Testis (tissue), 2 donors: Measurements from ENCODE around the gene MPHOSPH6.

Experiments
- CTCF ChIP-seq, 3 experiments: fragments of 450-650 bp in 2 of 3; fragments of 200-600 bp in 1 of 3; sonication (generic) in 1 of 3; IDR thresholded peaks; one replicate each; pipeline ENCODE4 v1.5.1; 2016 to 2019; ENCODE audit warnings: antibody characterized with exemption in 3 of 3, mild to moderate bottlenecking in 2 of 3, moderate library complexity in 1 of 3
- POLR2A ChIP-seq: fragments of 450-650 bp; IDR thresholded peaks from one replicate; pipeline ENCODE4 v1.6.1; 2017; ENCODE audit warnings: antibody characterized with exemption, mild to moderate bottlenecking, moderate library complexity

- no peak for TF ChIP-seq CTCF (IDR thresholded peaks at IDR 0.05)
- no peak for TF ChIP-seq POLR2A
Observed at GRCh38 chr16:82119405-82119804, 50.6 kb downstream of the MPHOSPH6 start.
